ENCODE results near the gene MS4A18. TPM values are rescaled to one million over a fixed set of nuclear protein-coding genes. Genes with fewer than 3 reads are reported as not detected.

The MS4A18 gene
- total RNA-seq, 1 donor from 2014 or later: not detected

- no peaks in the 10 kb centered on the region for H3K36me3 Mint-ChIP-seq (ENCODE audit: low read depth)
- no peak for TF ChIP-seq CTCF (IDR thresholded peaks at IDR 0.05)
Measured at GRCh38 chr11:60718524-60719316, 5.8 kb upstream of the MS4A18 start.

GRCh38 chr11:60719391-60719790, 5.1 kb upstream of the MS4A18 start:
- H3K27me3 Mint-ChIP-seq (ENCODE audit: low read depth): peaks cover 49% of the 10 kb centered on the region
- DNase-seq (ENCODE audit: low spot score): no peak
- no peak for TF ChIP-seq CTCF (IDR thresholded peaks at IDR 0.05)
- no peak overlapping the region for H3K4me3 Mint-ChIP-seq (ENCODE audit: unreplicated experiment)
- H3K27ac Mint-ChIP-seq (ENCODE audit: unreplicated experiment): no peak overlapping the region
- H3K36me3 Mint-ChIP-seq (ENCODE audit: low read depth): no peaks in the 10 kb centered on the region
- no peaks in the 10 kb centered on the region for H3K4me1 Mint-ChIP-seq (ENCODE audit: low read depth)
- H3K9me3 Mint-ChIP-seq (ENCODE audit: low read depth): no peaks in the 10 kb centered on the region

More at GRCh38 chr11:60718524-60719316, 5.8 kb upstream of the MS4A18 start:
- Mint-ChIP-seq H3K27ac (ENCODE audit: unreplicated experiment) (no peak overlapping the region), H3K4me1 (ENCODE audit: low read depth) (no peaks in the 10 kb centered on the region), H3K27me3 (ENCODE audit: low read depth) (peaks cover 44% of the 10 kb centered on the region), H3K4me3 (ENCODE audit: unreplicated experiment) (no peak overlapping the region), H3K9me3 (ENCODE audit: low read depth) (no peaks in the 10 kb centered on the region)
- DNase-seq (ENCODE audit: low spot score): no peak

- Mint-ChIP-seq H3K27ac (ENCODE audit: unreplicated experiment) (no peak overlapping the region), H3K9me3 (ENCODE audit: low read depth) (no peaks in the 10 kb centered on the region), H3K4me3 (ENCODE audit: unreplicated experiment) (no peak overlapping the region), H3K27me3 (ENCODE audit: low read depth) (peaks cover 48% of the 10 kb centered on the region), H3K4me1 (ENCODE audit: low read depth) (no peaks in the 10 kb centered on the region), H3K36me3 (ENCODE audit: low read depth) (no peaks in the 10 kb centered on the region)
- no peak for DNase-seq (ENCODE audit: low spot score)
- no peak for TF ChIP-seq CTCF (IDR thresholded peaks at IDR 0.05)
Measured at GRCh38 chr11:60720460-60720859, 4.1 kb upstream of the MS4A18 start.

GRCh38 chr11:60725592-60725991, 1.1 kb downstream of the MS4A18 start:
- Mint-ChIP-seq H3K27me3 (ENCODE audit: low read depth) (peaks cover 50% of the 10 kb centered on the region), H3K4me1 (ENCODE audit: low read depth) (no peaks in the 10 kb centered on the region), H3K4me3 (ENCODE audit: unreplicated experiment) (no peak overlapping the region), H3K36me3 (ENCODE audit: low read depth) (no peaks in the 10 kb centered on the region), H3K9me3 (ENCODE audit: low read depth) (no peaks in the 10 kb centered on the region), H3K27ac (ENCODE audit: unreplicated experiment) (no peak overlapping the region)
- DNase-seq (ENCODE audit: low spot score): no peak
- no peak for TF ChIP-seq CTCF (IDR thresholded peaks at IDR 0.05)

GRCh38 chr11:60731586-60731985, 7.1 kb downstream of the MS4A18 start:
- DNase-seq (ENCODE audit: low spot score): no peak
- no peak overlapping the region for H3K4me3 Mint-ChIP-seq (ENCODE audit: unreplicated experiment)
- TF ChIP-seq CTCF (IDR thresholded peaks at IDR 0.05): no peak
- no peak overlapping the region for H3K27ac Mint-ChIP-seq (ENCODE audit: unreplicated experiment)
- H3K36me3 Mint-ChIP-seq (ENCODE audit: low read depth): no peaks in the 10 kb centered on the region
- no peaks in the 10 kb centered on the region for H3K4me1 Mint-ChIP-seq (ENCODE audit: low read depth)
- peaks cover 40% of the 10 kb centered on the region for H3K27me3 Mint-ChIP-seq (ENCODE audit: low read depth)
- H3K9me3 Mint-ChIP-seq (ENCODE audit: low read depth): no peaks in the 10 kb centered on the region
